Epithelial cell of proximal tubule (primary cell): ENCODE results near the gene UXS1. TPM values are rescaled to one million over a fixed set of nuclear protein-coding genes. Genes with fewer than 3 reads are reported as not detected.
"Not testable (repeated sequence)": the region's sequence is repeated elsewhere in the genome, so short reads cannot be mapped to it uniquely, and the experiment has no call there.

ENCODE experiments used
- DNase-seq: peaks from one replicate; pipeline ENCODE4 v3.0.0-alpha.2; 2011; ENCODE audit warnings: low read depth
- H3K4me3 ChIP-seq: 2 replicates; pipeline ENCODE4 v1.5.1; 2011; ENCODE audit warnings: low read depth, mild to moderate bottlenecking, low read length
- CTCF ChIP-seq: conservative IDR thresholded peaks from 2 replicates; pipeline ENCODE4 v1.5.1; 2012; ENCODE audit warnings: low read depth, mild to moderate bottlenecking, low read length
- total RNA-seq: library from RNA; depleted of rRNA; stranded (reverse); fragments of >200 nt; gene quantifications from 2 replicates; pipeline ENCODE4 v1.2.3, GENCODE V29; 2015

Gene UXS1
- total RNA-seq, 1 donor from 2014 or later = 128 TPM

GRCh38 chr2:106142683-106143082, 51.4 kb downstream of the UXS1 start:
- no peak overlapping the region for H3K4me3 ChIP-seq
- DNase-seq = no peak
- TF ChIP-seq CTCF = no peak

- DNase-seq = no peak
- TF ChIP-seq CTCF = no peak
- no peak overlapping the region for H3K4me3 ChIP-seq
These were observed 53.2 kb downstream of the UXS1 start for GRCh38 chr2:106140913-106141312.

- no peak for DNase-seq
These were observed 54.0 kb downstream of the UXS1 start for GRCh38 chr2:106140113-106140512.

GRCh38 chr2:106139238-106139935, 54.7 kb downstream of the UXS1 start:
- TF ChIP-seq CTCF = no peak
- DNase-seq = no peak
- H3K4me3 ChIP-seq = no peak overlapping the region

More at GRCh38 chr2:106140113-106140512, 54.0 kb downstream of the UXS1 start:
- TF ChIP-seq CTCF = no peak
- no peak overlapping the region for H3K4me3 ChIP-seq

GRCh38 chr2:106138543-106139237, 55.4 kb downstream of the UXS1 start:
- no peak overlapping the region for H3K4me3 ChIP-seq
- no peak for DNase-seq
- no peak for TF ChIP-seq CTCF

- DNase-seq = no peak
- H3K4me3 ChIP-seq = no peak overlapping the region
- no peak for TF ChIP-seq CTCF
These were observed 56.2 kb downstream of the UXS1 start for GRCh38 chr2:106137731-106138521.

- DNase-seq, H3K4me3 ChIP-seq: not testable (repeated sequence)
These were observed 62.9 kb downstream of the UXS1 start for GRCh38 chr2:106131192-106131591.
